ENCODE data around the gene SERPINB7.

Gene SERPINB7

GRCh38 chr18:63765837-63766236 lies 9.4 kb upstream of the SERPINB7 start:
- Histone ChIP-seq H3K9me3 (ENCODE audit: insufficient read depth, low read length, severe bottlenecking) (no peaks in the 10 kb centered on the region), H3K4me3 (ENCODE audit: low read depth in 1 of 2, low read length in 2 of 2) (no peak overlapping the region), H3K79me2 (ENCODE audit: insufficient read depth, low read length) (no peaks in the 10 kb centered on the region), H3K9ac (ENCODE audit: low read depth, low read length) (no peak overlapping the region), H3K4me2 (ENCODE audit: insufficient read depth, low read length) (no peak overlapping the region), H3K4me1 (ENCODE audit: insufficient read depth, low read length) (no peaks in the 10 kb centered on the region), H4K20me1 (ENCODE audit: insufficient read depth, low read length) (no peaks in the 10 kb centered on the region), H2AFZ (ENCODE audit: low read depth, low read length) (no peak overlapping the region), H3K36me3 (ENCODE audit: insufficient read depth, low read length) (no peaks in the 10 kb centered on the region), H3K27me3 (ENCODE audit: insufficient read depth, low read length, poor library complexity) (no peaks in the 10 kb centered on the region), H3K27ac (ENCODE audit: low read length) (no peak overlapping the region)
- TF ChIP-seq CTCF (IDR thresholded peaks at IDR 0.05; ENCODE audit: borderline replicate concordance, extremely low read depth, low read length, poor library complexity, severe bottlenecking) (no peak), EZH2 (IDR thresholded peaks at IDR 0.05; ENCODE audit: borderline replicate concordance, low read depth, low read length, severe bottlenecking) (no peak)
- ATAC-seq (ENCODE audit: insufficient read depth, low read depth): no peak
- no peak for DNase-seq

GRCh38 chr18:63773551-63773950 lies 1.7 kb upstream of the SERPINB7 start:
- no peaks in the 10 kb centered on the region for H3K9me3 ChIP-seq (ENCODE audit: insufficient read depth, low read length, severe bottlenecking)
- DNase-seq (no peak), ATAC-seq (ENCODE audit: insufficient read depth, low read depth) (no peak)
- H3K79me2 ChIP-seq (ENCODE audit: insufficient read depth, low read length): no peaks in the 10 kb centered on the region
- H3K4me2 ChIP-seq (ENCODE audit: insufficient read depth, low read length): no peak overlapping the region
- H3K27ac ChIP-seq (ENCODE audit: low read length): no peak overlapping the region
- H3K36me3 ChIP-seq (ENCODE audit: insufficient read depth, low read length): no peaks in the 10 kb centered on the region
- H3K4me3 ChIP-seq (ENCODE audit: low read depth in 1 of 2, low read length in 2 of 2): no peak overlapping the region
- H2AFZ ChIP-seq (ENCODE audit: low read depth, low read length): no peak overlapping the region
- no peaks in the 10 kb centered on the region for H3K4me1 ChIP-seq (ENCODE audit: insufficient read depth, low read length)
- peaks cover 9% of the 10 kb centered on the region for H3K27me3 ChIP-seq (ENCODE audit: insufficient read depth, low read length, poor library complexity)
- no peaks in the 10 kb centered on the region for H4K20me1 ChIP-seq (ENCODE audit: insufficient read depth, low read length)
- no peak for TF ChIP-seq EZH2 (IDR thresholded peaks at IDR 0.05; ENCODE audit: borderline replicate concordance, low read depth, low read length, severe bottlenecking)
- TF ChIP-seq CTCF (IDR thresholded peaks at IDR 0.05; ENCODE audit: borderline replicate concordance, extremely low read depth, low read length, poor library complexity, severe bottlenecking): no peak
- H3K9ac ChIP-seq (ENCODE audit: low read depth, low read length): no peak overlapping the region

- H3K4me1 ChIP-seq (ENCODE audit: insufficient read depth, low read length): no peaks in the 10 kb centered on the region
- no peaks in the 10 kb centered on the region for H3K9me3 ChIP-seq (ENCODE audit: insufficient read depth, low read length, severe bottlenecking)
- no peaks in the 10 kb centered on the region for H4K20me1 ChIP-seq (ENCODE audit: insufficient read depth, low read length)
- no peak overlapping the region for H2AFZ ChIP-seq (ENCODE audit: low read depth, low read length)
- H3K9ac ChIP-seq (ENCODE audit: low read depth, low read length): no peak overlapping the region
- TF ChIP-seq EZH2 (IDR thresholded peaks at IDR 0.05; ENCODE audit: borderline replicate concordance, low read depth, low read length, severe bottlenecking): no peak
- no peak for TF ChIP-seq CTCF (IDR thresholded peaks at IDR 0.05; ENCODE audit: borderline replicate concordance, extremely low read depth, low read length, poor library complexity, severe bottlenecking)
- H3K36me3 ChIP-seq (ENCODE audit: insufficient read depth, low read length): no peaks in the 10 kb centered on the region
- peaks cover 12% of the 10 kb centered on the region for H3K27me3 ChIP-seq (ENCODE audit: insufficient read depth, low read length, poor library complexity)
- H3K27ac ChIP-seq (ENCODE audit: low read length): no peak overlapping the region
- H3K4me2 ChIP-seq (ENCODE audit: insufficient read depth, low read length): no peak overlapping the region
- DNase-seq (no peak), ATAC-seq (ENCODE audit: insufficient read depth, low read depth) (no peak)
- H3K4me3 ChIP-seq (ENCODE audit: low read depth in 1 of 2, low read length in 2 of 2): no peak overlapping the region
- no peaks in the 10 kb centered on the region for H3K79me2 ChIP-seq (ENCODE audit: insufficient read depth, low read length)
Observed at GRCh38 chr18:63774511-63774910, 707 bp upstream of the SERPINB7 start.

GRCh38 chr18:63779386-63779785 lies 4.2 kb downstream of the SERPINB7 start:
- Histone ChIP-seq H3K79me2 (ENCODE audit: insufficient read depth, low read length) (no peaks in the 10 kb centered on the region), H3K36me3 (ENCODE audit: insufficient read depth, low read length) (no peaks in the 10 kb centered on the region), H3K27ac (ENCODE audit: low read length) (no peak overlapping the region), H3K9me3 (ENCODE audit: insufficient read depth, low read length, severe bottlenecking) (no peaks in the 10 kb centered on the region), H4K20me1 (ENCODE audit: insufficient read depth, low read length) (no peaks in the 10 kb centered on the region), H3K4me2 (ENCODE audit: insufficient read depth, low read length) (no peak overlapping the region), H3K4me1 (ENCODE audit: insufficient read depth, low read length) (no peaks in the 10 kb centered on the region), H3K27me3 (ENCODE audit: insufficient read depth, low read length, poor library complexity) (peaks cover 7% of the 10 kb centered on the region), H2AFZ (ENCODE audit: low read depth, low read length) (no peak overlapping the region), H3K4me3 (ENCODE audit: low read depth in 1 of 2, low read length in 2 of 2) (no peak overlapping the region), H3K9ac (ENCODE audit: low read depth, low read length) (no peak overlapping the region)
- DNase-seq: no peak
- no peak for ATAC-seq (ENCODE audit: insufficient read depth, low read depth)
- TF ChIP-seq EZH2 (IDR thresholded peaks at IDR 0.05; ENCODE audit: borderline replicate concordance, low read depth, low read length, severe bottlenecking) (no peak), CTCF (IDR thresholded peaks at IDR 0.05; ENCODE audit: borderline replicate concordance, extremely low read depth, low read length, poor library complexity, severe bottlenecking) (no peak)

Data from DND-41 (cell line).